HepG2 (cell line): ENCODE measurements around the gene BAZ1B. TPM values are rescaled to one million over a fixed set of nuclear protein-coding genes. Genes with fewer than 3 reads are reported as not detected.

Experiments
- AGO1 ChIP-seq: fragments of 200-400 bp; formaldehyde crosslinking; IDR thresholded peaks from 2 replicates; pipeline ENCODE4 v1.6.1; 2017; ENCODE audit warnings: mild to moderate bottlenecking, low read depth, low read length, moderate library complexity; ENCODE audit not compliant: poor library complexity, severe bottlenecking
- CBX5 ChIP-seq: sonication (generic); formaldehyde crosslinking; IDR thresholded peaks from 2 replicates; pipeline ENCODE4 v1.4.0; 2020; ENCODE audit warnings: missing genetic modification reagents, borderline replicate concordance
- CREM ChIP-seq, 2 experiments: sonication (generic) in 1 of 2; formaldehyde crosslinking in 1 of 2; IDR thresholded peaks; 2 replicates each; pipeline versions ENCODE4 v1.4.0 to v1.6.1; 2016 to 2020; ENCODE audit warnings: antibody characterized with exemption in 1 of 2, mild to moderate bottlenecking in 1 of 2, missing genetic modification reagents in 1 of 2
- GABPB1 ChIP-seq: IDR thresholded peaks from 2 replicates; pipeline ENCODE4 v1.6.1; 2016; ENCODE audit warnings: mild to moderate bottlenecking, missing genetic modification reagents, moderate library complexity, missing compliant biosample characterization
- HNF4A ChIP-seq: sonication (generic); formaldehyde crosslinking; IDR thresholded peaks from 2 replicates; pipeline ENCODE4 v1.4.0; 2020; ENCODE audit warnings: missing genetic modification reagents
- KLF16 ChIP-seq, 2 experiments: sonication (generic) in 1 of 2; formaldehyde crosslinking in 1 of 2; IDR thresholded peaks; 2 replicates each; pipeline versions ENCODE4 v1.6.1 to v1.8.0; 2016 to 2023; ENCODE audit warnings: missing genetic modification reagents in 2 of 2, missing compliant biosample characterization in 1 of 2
- MAF1 ChIP-seq: sonication (generic); formaldehyde crosslinking; IDR thresholded peaks from 2 replicates; pipeline ENCODE4 v1.5.0; 2020; ENCODE audit warnings: missing genetic modification reagents, borderline replicate concordance
- PCBP1 ChIP-seq: fragments of 200-400 bp; formaldehyde crosslinking; IDR thresholded peaks from 2 replicates; pipeline ENCODE4 v1.6.1; 2017; ENCODE audit warnings: mild to moderate bottlenecking, low read depth, low read length, borderline replicate concordance
- POLR2AphosphoS5 ChIP-seq: IDR thresholded peaks from 2 replicates; pipeline ENCODE4 v1.6.1; 2012; ENCODE audit warnings: low read depth, low read length
- SP5 ChIP-seq: IDR thresholded peaks from 2 replicates; pipeline ENCODE4 v1.6.1; 2016; ENCODE audit warnings: low read depth, borderline replicate concordance
- TCF7 ChIP-seq: sonication (generic); IDR thresholded peaks from 2 replicates; pipeline ENCODE4 v1.6.1; 2016; ENCODE audit warnings: antibody characterized with exemption, low read depth
- TEAD3 ChIP-seq: optimal IDR thresholded peaks from 2 replicates; pipeline ENCODE3; 2016; ENCODE audit warnings: borderline replicate concordance
- THYN1 ChIP-seq: sonication (generic); formaldehyde crosslinking; IDR thresholded peaks from 2 replicates; pipeline ENCODE4 v1.8.1; 2023; ENCODE audit warnings: low read depth, mild to moderate bottlenecking, moderate library complexity, missing genetic modification reagents, borderline replicate concordance
- TP53 ChIP-seq: sonication (generic); formaldehyde crosslinking; conservative IDR thresholded peaks from 2 replicates; pipeline ENCODE4 v1.4.0; 2020; ENCODE audit warnings: missing genetic modification reagents
- ZKSCAN5 ChIP-seq: sonication (generic); formaldehyde crosslinking; IDR thresholded peaks from 2 replicates; pipeline ENCODE4 v1.5.1; 2020; ENCODE audit warnings: mild to moderate bottlenecking, missing genetic modification reagents
- ZNF556 ChIP-seq: sonication (generic); formaldehyde crosslinking; IDR thresholded peaks from 2 replicates; pipeline ENCODE4 v1.4.0; 2020; ENCODE audit warnings: mild to moderate bottlenecking, missing genetic modification reagents, borderline replicate concordance
- ZNF619 ChIP-seq: sonication (generic); formaldehyde crosslinking; IDR thresholded peaks from 2 replicates; pipeline ENCODE4 v1.4.0; 2020; ENCODE audit warnings: mild to moderate bottlenecking, missing genetic modification reagents
- ZNF709 ChIP-seq: sonication (generic); formaldehyde crosslinking; IDR thresholded peaks from 2 replicates; pipeline ENCODE4 v1.5.0; 2020; ENCODE audit warnings: mild to moderate bottlenecking, missing genetic modification reagents
- ZNF766 ChIP-seq: sonication (generic); formaldehyde crosslinking; IDR thresholded peaks from 2 replicates; pipeline ENCODE4 v1.5.0; 2020; ENCODE audit warnings: missing genetic modification reagents, borderline replicate concordance
- polyA plus RNA-seq, 8 experiments: library from polyadenylated mRNA; depleted of rRNA in 3 of 8; stranded (reverse) in 7 of 8; unstranded in 1 of 8; fragments of >200 nt; fragmentation: Illumina TruSeq in 4 of 8; extraction: Trizol in 4 of 8; gene quantifications; 2 replicates each; pipeline versions ENCODE4 v1.2.1 to v1.2.3, GENCODE V29; 2011 to 2016; ENCODE audit warnings: low read depth in 4 of 8, missing spikeins in 1 of 8, mixed read lengths in 1 of 8; ENCODE audit not compliant: insufficient read depth in 1 of 8
- total RNA-seq, 5 experiments: library from RNA; depleted of rRNA; stranded (reverse); fragments of >200 nt; fragmentation: Illumina TruSeq; extraction: Trizol; gene quantifications; 2 replicates each; pipeline ENCODE4 v1.2.3, GENCODE V29; 2016; ENCODE audit warnings: low read depth in 1 of 5
- TF ChIP-seq, protein P1 (sequence below): sonication (generic); formaldehyde crosslinking; IDR thresholded peaks from 2 replicates; pipeline ENCODE4 v1.5.0; 2020; ENCODE audit warnings: mild to moderate bottlenecking, missing genetic modification reagents, borderline replicate concordance
- TF ChIP-seq, protein P2 (sequence below): sonication (generic); formaldehyde crosslinking; IDR thresholded peaks from 2 replicates; pipeline ENCODE4 v1.5.1; 2020; ENCODE audit warnings: missing genetic modification reagents, mild to moderate bottlenecking, borderline replicate concordance
- TF ChIP-seq, protein P3 (sequence below): sonication (generic); formaldehyde crosslinking; IDR thresholded peaks from 2 replicates; pipeline ENCODE4 v1.8.0; 2022; ENCODE audit warnings: mild to moderate bottlenecking, missing genetic modification reagents
- TF ChIP-seq, protein P4 (sequence below): sonication (generic); formaldehyde crosslinking; IDR thresholded peaks from 2 replicates; pipeline ENCODE4 v1.8.0; 2022; ENCODE audit warnings: missing genetic modification reagents, mild to moderate bottlenecking, moderate library complexity, borderline replicate concordance

Gene BAZ1B
- total and polyA plus RNA-seq, 2 of the 13 experiments (the other 11 are each of a cell fraction or from before 2014, with no cell fraction given), result 18.6 to 69.4 TPM

DNA sequence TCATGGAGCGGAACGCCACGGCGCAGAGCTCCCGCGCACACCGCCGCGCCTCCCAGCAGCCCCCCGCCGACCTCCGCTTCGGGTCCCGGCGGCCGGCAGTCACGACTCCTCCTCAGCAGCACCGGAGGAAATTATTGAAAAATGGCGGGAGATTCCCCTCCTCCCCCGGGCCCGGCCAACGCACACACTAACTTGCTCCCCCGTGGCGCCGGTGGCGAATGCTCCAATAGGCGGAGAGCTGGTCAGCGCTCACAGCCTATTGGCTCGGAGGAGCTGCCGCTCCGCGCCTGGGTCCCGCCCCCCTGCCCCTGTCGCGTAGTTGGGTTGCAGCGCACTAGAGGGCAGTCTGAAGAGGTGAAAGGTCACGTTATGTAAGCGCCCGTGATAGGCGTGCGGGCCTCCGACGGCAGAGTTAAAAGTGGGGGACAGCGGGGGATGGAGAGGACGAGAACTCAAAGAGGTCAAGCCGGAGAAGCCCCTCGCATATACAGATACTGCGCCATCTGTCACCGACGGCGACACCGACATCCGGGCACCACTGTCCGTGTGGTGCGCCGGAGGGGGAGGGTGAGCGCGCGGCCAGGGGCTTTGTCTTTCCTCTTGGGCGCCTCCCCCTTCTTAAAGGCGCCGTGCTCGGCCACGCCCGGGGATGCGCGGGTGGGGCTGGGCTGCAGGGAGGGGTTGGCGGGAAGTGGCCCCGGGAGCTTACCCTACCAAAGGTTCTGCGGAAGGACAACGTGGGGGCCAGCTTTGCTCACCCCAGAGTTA is at the start of gene BAZ1B (continued):
- TF ChIP-seq POLR2AphosphoS5 (peak; percentile 67), TCF7 (0 out of 2 replicates have a peak, but pooled peaks have one; percentile 19), TEAD3 (CRISPR knock-in tag) (peak; percentile 13), SP5 (peak; percentile 75; the same call in 1 of the 2 replicates), KLF16 (CRISPR knock-in tag; IDR thresholded peaks at IDR 0.05) (peak in 1 of 2 experiments; percentile 76; a peak in 2 of 4 replicates), AGO1 (no peak), ZNF619 (CRISPR knock-in tag) (no peak), TP53 (CRISPR knock-in tag) (no peak), CBX5 (CRISPR knock-in tag) (peak; percentile 66; the same call in 1 of the 2 replicates), ZNF766 (CRISPR knock-in tag) (peak; percentile 80; the same call in 1 of the 2 replicates), ZNF556 (CRISPR knock-in tag) (0 out of 2 replicates have a peak, but pooled peaks have one; percentile 54), ZKSCAN5 (CRISPR knock-in tag) (no peak), PCBP1 (peak; percentile 98), GABPB1 (CRISPR knock-in tag) (peak; percentile 84), CREM (IDR thresholded peaks at IDR 0.05) (peak; percentile 76), CREM (CRISPR knock-in tag; IDR thresholded peaks at IDR 0.05) (no peak), MAF1 (CRISPR knock-in tag) (peak; percentile 61; the same call in 1 of the 2 replicates), THYN1 (CRISPR knock-in tag) (no peak), ZNF709 (CRISPR knock-in tag) (peak; percentile 63; the same call in 1 of the 2 replicates), HNF4A (peak; percentile 61)
- TF ChIP-seq, protein P1, sequence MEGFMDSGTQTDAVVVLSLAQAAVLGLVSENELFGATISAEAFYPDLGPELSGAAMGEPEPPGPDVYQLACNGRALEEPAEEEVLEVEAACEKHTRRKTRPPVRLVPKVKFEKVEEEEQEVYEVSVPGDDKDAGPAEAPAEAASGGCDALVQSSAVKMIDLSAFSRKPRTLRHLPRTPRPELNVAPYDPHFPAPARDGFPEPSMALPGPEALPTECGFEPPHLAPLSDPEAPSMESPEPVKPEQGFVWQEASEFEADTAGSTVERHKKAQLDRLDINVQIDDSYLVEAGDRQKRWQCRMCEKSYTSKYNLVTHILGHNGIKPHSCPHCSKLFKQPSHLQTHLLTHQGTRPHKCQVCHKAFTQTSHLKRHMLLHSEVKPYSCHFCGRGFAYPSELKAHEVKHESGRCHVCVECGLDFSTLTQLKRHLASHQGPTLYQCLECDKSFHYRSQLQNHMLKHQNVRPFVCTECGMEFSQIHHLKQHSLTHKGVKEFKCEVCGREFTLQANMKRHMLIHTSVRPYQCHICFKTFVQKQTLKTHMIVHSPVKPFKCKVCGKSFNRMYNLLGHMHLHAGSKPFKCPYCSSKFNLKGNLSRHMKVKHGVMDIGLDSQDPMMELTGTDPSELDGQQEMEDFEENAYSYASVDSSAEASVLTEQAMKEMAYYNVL (CRISPR knock-in tag), result no peak; the same call in 1 of the 2 replicates
- TF ChIP-seq, protein P2, sequence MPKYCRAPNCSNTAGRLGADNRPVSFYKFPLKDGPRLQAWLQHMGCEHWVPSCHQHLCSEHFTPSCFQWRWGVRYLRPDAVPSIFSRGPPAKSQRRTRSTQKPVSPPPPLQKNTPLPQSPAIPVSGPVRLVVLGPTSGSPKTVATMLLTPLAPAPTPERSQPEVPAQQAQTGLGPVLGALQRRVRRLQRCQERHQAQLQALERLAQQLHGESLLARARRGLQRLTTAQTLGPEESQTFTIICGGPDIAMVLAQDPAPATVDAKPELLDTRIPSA (CRISPR knock-in tag), result no peak
- TF ChIP-seq, protein P3, sequence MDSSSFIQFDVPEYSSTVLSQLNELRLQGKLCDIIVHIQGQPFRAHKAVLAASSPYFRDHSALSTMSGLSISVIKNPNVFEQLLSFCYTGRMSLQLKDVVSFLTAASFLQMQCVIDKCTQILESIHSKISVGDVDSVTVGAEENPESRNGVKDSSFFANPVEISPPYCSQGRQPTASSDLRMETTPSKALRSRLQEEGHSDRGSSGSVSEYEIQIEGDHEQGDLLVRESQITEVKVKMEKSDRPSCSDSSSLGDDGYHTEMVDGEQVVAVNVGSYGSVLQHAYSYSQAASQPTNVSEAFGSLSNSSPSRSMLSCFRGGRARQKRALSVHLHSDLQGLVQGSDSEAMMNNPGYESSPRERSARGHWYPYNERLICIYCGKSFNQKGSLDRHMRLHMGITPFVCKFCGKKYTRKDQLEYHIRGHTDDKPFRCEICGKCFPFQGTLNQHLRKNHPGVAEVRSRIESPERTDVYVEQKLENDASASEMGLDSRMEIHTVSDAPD (CRISPR knock-in tag), result 0 out of 2 replicates have a peak, but pooled peaks have one; percentile 63
- TF ChIP-seq, protein P4, sequence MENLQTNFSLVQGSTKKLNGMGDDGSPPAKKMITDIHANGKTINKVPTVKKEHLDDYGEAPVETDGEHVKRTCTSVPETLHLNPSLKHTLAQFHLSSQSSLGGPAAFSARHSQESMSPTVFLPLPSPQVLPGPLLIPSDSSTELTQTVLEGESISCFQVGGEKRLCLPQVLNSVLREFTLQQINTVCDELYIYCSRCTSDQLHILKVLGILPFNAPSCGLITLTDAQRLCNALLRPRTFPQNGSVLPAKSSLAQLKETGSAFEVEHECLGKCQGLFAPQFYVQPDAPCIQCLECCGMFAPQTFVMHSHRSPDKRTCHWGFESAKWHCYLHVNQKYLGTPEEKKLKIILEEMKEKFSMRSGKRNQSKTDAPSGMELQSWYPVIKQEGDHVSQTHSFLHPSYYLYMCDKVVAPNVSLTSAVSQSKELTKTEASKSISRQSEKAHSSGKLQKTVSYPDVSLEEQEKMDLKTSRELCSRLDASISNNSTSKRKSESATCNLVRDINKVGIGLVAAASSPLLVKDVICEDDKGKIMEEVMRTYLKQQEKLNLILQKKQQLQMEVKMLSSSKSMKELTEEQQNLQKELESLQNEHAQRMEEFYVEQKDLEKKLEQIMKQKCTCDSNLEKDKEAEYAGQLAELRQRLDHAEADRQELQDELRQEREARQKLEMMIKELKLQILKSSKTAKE (CRISPR knock-in tag), result no peak; the same call in 1 of the 2 replicates
